Measurements from ENCODE around the gene FAP.

DNA sequence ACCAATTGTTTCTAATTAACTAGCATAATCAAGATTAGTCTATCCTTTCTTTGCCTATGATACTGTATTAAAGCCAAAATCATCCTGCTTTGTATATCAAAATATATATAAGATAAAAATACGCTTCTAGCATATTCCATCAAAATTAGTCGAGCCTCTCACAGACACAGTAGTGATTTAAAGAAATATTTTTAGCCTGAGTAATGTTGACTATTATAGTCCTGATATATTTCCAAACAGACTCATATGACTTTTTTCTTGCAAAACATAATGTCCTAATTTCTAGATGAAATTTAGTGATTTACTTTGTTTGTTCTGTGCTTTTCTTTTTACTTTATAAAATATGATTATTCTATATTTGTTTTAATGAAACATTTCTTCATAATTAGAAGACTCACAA is 30.9 kb downstream of the FAP start:
- no peak for TF ChIP-seq CHD2 (IDR thresholded peaks at IDR 0.05; ENCODE audit: low read depth, low read length)
- no peak for TF ChIP-seq PHB2 (IDR thresholded peaks at IDR 0.05; ENCODE audit: low read depth)
- no peak for TF ChIP-seq SAFB (IDR thresholded peaks at IDR 0.05; ENCODE audit: borderline replicate concordance, low read depth, low read length)
- TF ChIP-seq PTRF (tag; IDR thresholded peaks at IDR 0.05) = no peak
- no peak for TF ChIP-seq POLR2AphosphoS5 (IDR thresholded peaks at IDR 0.05; ENCODE audit: control insufficient read depth, insufficient read depth, low read depth, low read length)
- TF ChIP-seq MYC (IDR thresholded peaks at IDR 0.05; ENCODE audit: low read depth, low read length) = no peak
- no peak for TF ChIP-seq MYC (CRISPR knock-in tag; IDR thresholded peaks at IDR 0.05; ENCODE audit: borderline replicate concordance, low read depth)
- TF ChIP-seq, protein P1, sequence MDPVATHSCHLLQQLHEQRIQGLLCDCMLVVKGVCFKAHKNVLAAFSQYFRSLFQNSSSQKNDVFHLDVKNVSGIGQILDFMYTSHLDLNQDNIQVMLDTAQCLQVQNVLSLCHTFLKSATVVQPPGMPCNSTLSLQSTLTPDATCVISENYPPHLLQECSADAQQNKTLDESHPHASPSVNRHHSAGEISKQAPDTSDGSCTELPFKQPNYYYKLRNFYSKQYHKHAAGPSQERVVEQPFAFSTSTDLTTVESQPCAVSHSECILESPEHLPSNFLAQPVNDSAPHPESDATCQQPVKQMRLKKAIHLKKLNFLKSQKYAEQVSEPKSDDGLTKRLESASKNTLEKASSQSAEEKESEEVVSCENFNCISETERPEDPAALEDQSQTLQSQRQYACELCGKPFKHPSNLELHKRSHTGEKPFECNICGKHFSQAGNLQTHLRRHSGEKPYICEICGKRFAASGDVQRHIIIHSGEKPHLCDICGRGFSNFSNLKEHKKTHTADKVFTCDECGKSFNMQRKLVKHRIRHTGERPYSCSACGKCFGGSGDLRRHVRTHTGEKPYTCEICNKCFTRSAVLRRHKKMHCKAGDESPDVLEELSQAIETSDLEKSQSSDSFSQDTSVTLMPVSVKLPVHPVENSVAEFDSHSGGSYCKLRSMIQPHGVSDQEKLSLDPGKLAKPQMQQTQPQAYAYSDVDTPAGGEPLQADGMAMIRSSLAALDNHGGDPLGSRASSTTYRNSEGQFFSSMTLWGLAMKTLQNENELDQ (CRISPR knock-in tag; IDR thresholded peaks at IDR 0.05; ENCODE audit: borderline replicate concordance) = no peak
- TF ChIP-seq, protein P2, sequence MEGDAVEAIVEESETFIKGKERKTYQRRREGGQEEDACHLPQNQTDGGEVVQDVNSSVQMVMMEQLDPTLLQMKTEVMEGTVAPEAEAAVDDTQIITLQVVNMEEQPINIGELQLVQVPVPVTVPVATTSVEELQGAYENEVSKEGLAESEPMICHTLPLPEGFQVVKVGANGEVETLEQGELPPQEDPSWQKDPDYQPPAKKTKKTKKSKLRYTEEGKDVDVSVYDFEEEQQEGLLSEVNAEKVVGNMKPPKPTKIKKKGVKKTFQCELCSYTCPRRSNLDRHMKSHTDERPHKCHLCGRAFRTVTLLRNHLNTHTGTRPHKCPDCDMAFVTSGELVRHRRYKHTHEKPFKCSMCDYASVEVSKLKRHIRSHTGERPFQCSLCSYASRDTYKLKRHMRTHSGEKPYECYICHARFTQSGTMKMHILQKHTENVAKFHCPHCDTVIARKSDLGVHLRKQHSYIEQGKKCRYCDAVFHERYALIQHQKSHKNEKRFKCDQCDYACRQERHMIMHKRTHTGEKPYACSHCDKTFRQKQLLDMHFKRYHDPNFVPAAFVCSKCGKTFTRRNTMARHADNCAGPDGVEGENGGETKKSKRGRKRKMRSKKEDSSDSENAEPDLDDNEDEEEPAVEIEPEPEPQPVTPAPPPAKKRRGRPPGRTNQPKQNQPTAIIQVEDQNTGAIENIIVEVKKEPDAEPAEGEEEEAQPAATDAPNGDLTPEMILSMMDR (IDR thresholded peaks at IDR 0.05 in 2 of 3, conservative IDR thresholded peaks at IDR 0.05 in 1 of 3; ENCODE audit: insufficient read depth in 2 of 3, low read depth in 1 of 3, low read length in 3 of 3) = no peak
- no peak for TF ChIP-seq KLF6 (CRISPR knock-in tag; IDR thresholded peaks at IDR 0.05; ENCODE audit: borderline replicate concordance)
- no peak for TF ChIP-seq CEBPB (tag; IDR thresholded peaks at IDR 0.05)
- TF ChIP-seq, protein P3, sequence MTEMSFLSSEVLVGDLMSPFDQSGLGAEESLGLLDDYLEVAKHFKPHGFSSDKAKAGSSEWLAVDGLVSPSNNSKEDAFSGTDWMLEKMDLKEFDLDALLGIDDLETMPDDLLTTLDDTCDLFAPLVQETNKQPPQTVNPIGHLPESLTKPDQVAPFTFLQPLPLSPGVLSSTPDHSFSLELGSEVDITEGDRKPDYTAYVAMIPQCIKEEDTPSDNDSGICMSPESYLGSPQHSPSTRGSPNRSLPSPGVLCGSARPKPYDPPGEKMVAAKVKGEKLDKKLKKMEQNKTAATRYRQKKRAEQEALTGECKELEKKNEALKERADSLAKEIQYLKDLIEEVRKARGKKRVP (CRISPR knock-in tag; IDR thresholded peaks at IDR 0.05) = no peak
- TF ChIP-seq CBFB (CRISPR knock-in tag; IDR thresholded peaks at IDR 0.05) = no peak
- TF ChIP-seq SMARCC2 (IDR thresholded peaks at IDR 0.05; ENCODE audit: low read depth) = no peak
- TF ChIP-seq RBM22 (IDR thresholded peaks at IDR 0.05; ENCODE audit: low read depth, low read length, poor library complexity, severe bottlenecking) = no peak

All from K562 (cell line).